ENCODE data around the gene PPP1R15B. TPM values are rescaled to one million over a fixed set of nuclear protein-coding genes. Genes with fewer than 3 reads are reported as not detected.

The PPP1R15B gene
- total RNA-seq, 2 donors from 2014 or later = 93.1 to 98.6 TPM

GRCh38 chr1:204409123-204409522 lies 2.5 kb downstream of the PPP1R15B start:
- DNase-seq (ENCODE audit: low spot score) = no peak
- Mint-ChIP-seq H3K27me3 (no peaks in the 10 kb centered on the region), H3K4me3 (peak overlapping the region; percentile 99), H3K36me3 (peaks cover 40% of the 10 kb centered on the region), H3K4me1 (ENCODE audit: low read depth in 2 of 2) (peaks cover 19 to 26% of the 10 kb centered on the region in 2 donors), H3K27ac (peak overlapping the region; percentile 98 to 100), H3K9me3 (no peaks in the 10 kb centered on the region)
- ATAC-seq = no peak

- Mint-ChIP-seq H3K27ac (peak overlapping the region; percentile 98 to 100), H3K4me1 (ENCODE audit: low read depth in 2 of 2) (peaks cover 22 to 31% of the 10 kb centered on the region in 2 donors), H3K36me3 (peaks cover 40% of the 10 kb centered on the region), H3K27me3 (no peaks in the 10 kb centered on the region), H3K9me3 (no peaks in the 10 kb centered on the region), H3K4me3 (peak overlapping the region; percentile 99)
- DNase-seq (ENCODE audit: low spot score) = no peak
- no peak for ATAC-seq
Observed at GRCh38 chr1:204408602-204409001, 3.0 kb downstream of the PPP1R15B start.

GRCh38 chr1:204408074-204408507 lies 3.5 kb downstream of the PPP1R15B start:
- DNase-seq (ENCODE audit: low spot score) (no peak), ATAC-seq (no peak)
- H3K27ac Mint-ChIP-seq = peak overlapping the region; percentile 98 to 100
- H3K36me3 Mint-ChIP-seq = peaks cover 40% of the 10 kb centered on the region
- no peaks in the 10 kb centered on the region for H3K9me3 Mint-ChIP-seq
- peak overlapping the region; percentile 99 for H3K4me3 Mint-ChIP-seq
- peaks cover 19 to 32% of the 10 kb centered on the region in 2 donors for H3K4me1 Mint-ChIP-seq (ENCODE audit: low read depth in 2 of 2)
- H3K27me3 Mint-ChIP-seq = no peaks in the 10 kb centered on the region

- peak overlapping the region; percentile 99 for H3K4me3 Mint-ChIP-seq
- no peaks in the 10 kb centered on the region for H3K9me3 Mint-ChIP-seq
- H3K36me3 Mint-ChIP-seq = peaks cover 40% of the 10 kb centered on the region
- DNase-seq (ENCODE audit: low spot score) (no peak), ATAC-seq (no peak)
- peaks cover 14 to 32% of the 10 kb centered on the region in 2 donors for H3K4me1 Mint-ChIP-seq (ENCODE audit: low read depth in 2 of 2)
- H3K27me3 Mint-ChIP-seq = no peaks in the 10 kb centered on the region
- H3K27ac Mint-ChIP-seq = peak overlapping the region; percentile 98 to 100
Observed at GRCh38 chr1:204407295-204407971, 4.2 kb downstream of the PPP1R15B start.

- no peaks in the 10 kb centered on the region for H3K27me3 Mint-ChIP-seq
- H3K27ac Mint-ChIP-seq = peak overlapping the region in 1 of 2 donors; percentile 98
- peaks cover 40% of the 10 kb centered on the region for H3K36me3 Mint-ChIP-seq
- DNase-seq (ENCODE audit: low spot score) (no peak), ATAC-seq (no peak)
- H3K4me1 Mint-ChIP-seq (ENCODE audit: low read depth in 2 of 2) = peaks cover 14 to 32% of the 10 kb centered on the region in 2 donors
- H3K9me3 Mint-ChIP-seq = no peaks in the 10 kb centered on the region
- peak overlapping the region; percentile 99 for H3K4me3 Mint-ChIP-seq
Observed at GRCh38 chr1:204406621-204407020, 5.0 kb downstream of the PPP1R15B start.

GRCh38 chr1:204405988-204406387 lies 5.6 kb downstream of the PPP1R15B start:
- H3K9me3 Mint-ChIP-seq = no peaks in the 10 kb centered on the region
- peak overlapping the region; percentile 12 to 44 for H3K27ac Mint-ChIP-seq
- ATAC-seq (no peak), DNase-seq (ENCODE audit: low spot score) (no peak)
- no peaks in the 10 kb centered on the region for H3K27me3 Mint-ChIP-seq
- peak overlapping the region; percentile 99 for H3K4me3 Mint-ChIP-seq
- peaks cover 16 to 35% of the 10 kb centered on the region in 2 donors for H3K4me1 Mint-ChIP-seq (ENCODE audit: low read depth in 2 of 2)
- peaks cover 43% of the 10 kb centered on the region for H3K36me3 Mint-ChIP-seq

GRCh38 chr1:204404629-204405028 lies 7.0 kb downstream of the PPP1R15B start:
- no peaks in the 10 kb centered on the region for H3K9me3 Mint-ChIP-seq
- DNase-seq (ENCODE audit: low spot score) = no peak
- peak overlapping the region; percentile 15 for H3K4me3 Mint-ChIP-seq
- H3K36me3 Mint-ChIP-seq = peaks cover 48% of the 10 kb centered on the region
- H3K4me1 Mint-ChIP-seq (ENCODE audit: low read depth in 2 of 2) = peaks cover 22 to 40% of the 10 kb centered on the region in 2 donors
- no peak for ATAC-seq
- no peaks in the 10 kb centered on the region for H3K27me3 Mint-ChIP-seq
- no peak overlapping the region for H3K27ac Mint-ChIP-seq

- peaks cover 22 to 35% of the 10 kb centered on the region in 2 donors for H3K4me1 Mint-ChIP-seq (ENCODE audit: low read depth in 2 of 2)
- ATAC-seq = no peak
- H3K27me3 Mint-ChIP-seq = no peaks in the 10 kb centered on the region
- no peak overlapping the region for H3K27ac Mint-ChIP-seq
- H3K36me3 Mint-ChIP-seq = peaks cover 30% of the 10 kb centered on the region
- H3K9me3 Mint-ChIP-seq = no peaks in the 10 kb centered on the region
- no peak for DNase-seq (ENCODE audit: low spot score)
- no peak overlapping the region for H3K4me3 Mint-ChIP-seq
Observed at GRCh38 chr1:204402391-204402790, 9.2 kb downstream of the PPP1R15B start.

GRCh38 chr1:204401730-204402129 lies 9.9 kb downstream of the PPP1R15B start:
- no peaks in the 10 kb centered on the region for H3K27me3 Mint-ChIP-seq
- H3K9me3 Mint-ChIP-seq = no peaks in the 10 kb centered on the region
- DNase-seq (ENCODE audit: low spot score) = no peak
- peaks cover 22 to 30% of the 10 kb centered on the region in 2 donors for H3K4me1 Mint-ChIP-seq (ENCODE audit: low read depth in 2 of 2)
- peaks cover 24% of the 10 kb centered on the region for H3K36me3 Mint-ChIP-seq
- H3K4me3 Mint-ChIP-seq = no peak overlapping the region
- no peak for ATAC-seq
- H3K27ac Mint-ChIP-seq = peak overlapping the region in 1 of 2 donors; percentile 42

GRCh38 chr1:204400882-204401510 lies 10.6 kb downstream of the PPP1R15B start:
- DNase-seq (ENCODE audit: low spot score) = no peak
- no peak for ATAC-seq
- H3K27me3 Mint-ChIP-seq = no peaks in the 10 kb centered on the region
- peak overlapping the region; percentile 42 to 65 for H3K27ac Mint-ChIP-seq
- peaks cover 23% of the 10 kb centered on the region for H3K36me3 Mint-ChIP-seq
- no peaks in the 10 kb centered on the region for H3K9me3 Mint-ChIP-seq
- no peak overlapping the region for H3K4me3 Mint-ChIP-seq
- H3K4me1 Mint-ChIP-seq (ENCODE audit: low read depth in 2 of 2) = peaks cover 20 to 26% of the 10 kb centered on the region in 2 donors

GRCh38 chr1:204398197-204399125 lies 13.2 kb downstream of the PPP1R15B start:
- Mint-ChIP-seq H3K9me3 (no peaks in the 10 kb centered on the region), H3K27me3 (no peaks in the 10 kb centered on the region), H3K4me1 (ENCODE audit: low read depth in 2 of 2) (peaks cover 8 to 13% of the 10 kb centered on the region in 2 donors), H3K27ac (peak overlapping the region in 1 of 2 donors; percentile 29), H3K4me3 (no peak overlapping the region), H3K36me3 (peaks cover 18% of the 10 kb centered on the region)
- peak; percentile 66 to 75 for ATAC-seq
- DNase-seq (ENCODE audit: low spot score) = no peak

GRCh38 chr1:204396015-204396583 lies 15.5 kb downstream of the PPP1R15B start:
- Mint-ChIP-seq H3K4me1 (ENCODE audit: low read depth in 2 of 2) (peaks cover 7 to 12% of the 10 kb centered on the region in 2 donors), H3K27ac (no peak overlapping the region), H3K36me3 (peaks cover 16% of the 10 kb centered on the region), H3K27me3 (no peaks in the 10 kb centered on the region), H3K9me3 (no peaks in the 10 kb centered on the region), H3K4me3 (no peak overlapping the region)
- ATAC-seq = no peak
- no peak for DNase-seq (ENCODE audit: low spot score)

GRCh38 chr1:204391629-204392028 lies 20.0 kb downstream of the PPP1R15B start:
- H3K36me3 Mint-ChIP-seq = no peaks in the 10 kb centered on the region
- no peak overlapping the region for H3K27ac Mint-ChIP-seq
- no peaks in the 10 kb centered on the region for H3K27me3 Mint-ChIP-seq
- no peak for ATAC-seq
- peaks cover 0 to 14% of the 10 kb centered on the region in 2 donors for H3K4me1 Mint-ChIP-seq (ENCODE audit: low read depth in 2 of 2)
- H3K9me3 Mint-ChIP-seq = no peaks in the 10 kb centered on the region
- DNase-seq (ENCODE audit: low spot score) = no peak
- no peak overlapping the region for H3K4me3 Mint-ChIP-seq
